ENCODE data around the gene SLC2A5. TPM values are rescaled to one million over a fixed set of nuclear protein-coding genes. Genes with fewer than 3 reads are reported as not detected.

Gene SLC2A5
- total RNA-seq, 1 donor from 2014 or later, result 8.9 TPM

GRCh38 chr1:9079988-9080704 lies 10.7 kb upstream of the SLC2A5 start:
- Histone ChIP-seq H3K4me1 (ENCODE audit: control insufficient read depth in 3 of 3, insufficient read depth in 3 of 3, low read length in 3 of 3) (peaks cover 3 to 15% (median 4%) of the 10 kb centered on the region in 3 donors), H3K27me3 (ENCODE audit: control insufficient read depth in 3 of 3, insufficient read depth in 3 of 3, low read length in 3 of 3) (no peaks in the 10 kb centered on the region), H3K27ac (ENCODE audit: low read depth, low read length) (no peak overlapping the region), H3K4me3 (ENCODE audit: low read length in 3 of 3) (peak overlapping the region in 2 of 3 donors; percentile 9 to 14), H3K36me3 (ENCODE audit: control insufficient read depth in 3 of 3, insufficient read depth in 3 of 3, low read length in 3 of 3) (no peaks in the 10 kb centered on the region), H3K9me3 (ENCODE audit: control insufficient read depth in 3 of 3, low read length in 3 of 3) (no peaks in the 10 kb centered on the region), H3K9ac (ENCODE audit: low read depth in 1 of 3, low read length in 3 of 3) (no peak overlapping the region)

- Histone ChIP-seq H3K27ac (ENCODE audit: low read depth, low read length) (no peak overlapping the region), H3K9ac (ENCODE audit: low read depth in 1 of 3, low read length in 3 of 3) (no peak overlapping the region), H3K9me3 (ENCODE audit: control insufficient read depth in 3 of 3, low read length in 3 of 3) (no peaks in the 10 kb centered on the region), H3K4me1 (ENCODE audit: control insufficient read depth in 3 of 3, insufficient read depth in 3 of 3, low read length in 3 of 3) (peaks cover 3 to 15% (median 4%) of the 10 kb centered on the region in 3 donors), H3K27me3 (ENCODE audit: control insufficient read depth in 3 of 3, insufficient read depth in 3 of 3, low read length in 3 of 3) (no peaks in the 10 kb centered on the region), H3K36me3 (ENCODE audit: control insufficient read depth in 3 of 3, insufficient read depth in 3 of 3, low read length in 3 of 3) (no peaks in the 10 kb centered on the region), H3K4me3 (ENCODE audit: low read length in 3 of 3) (no peak overlapping the region)
These were observed 9.5 kb upstream of the SLC2A5 start for GRCh38 chr1:9078752-9079500.

- Histone ChIP-seq H3K4me1 (ENCODE audit: control insufficient read depth in 3 of 3, insufficient read depth in 3 of 3, low read length in 3 of 3) (peaks cover 3 to 15% (median 4%) of the 10 kb centered on the region in 3 donors), H3K27me3 (ENCODE audit: control insufficient read depth in 3 of 3, insufficient read depth in 3 of 3, low read length in 3 of 3) (no peaks in the 10 kb centered on the region), H3K4me3 (ENCODE audit: low read length in 3 of 3) (no peak overlapping the region), H3K27ac (ENCODE audit: low read depth, low read length) (no peak overlapping the region), H3K36me3 (ENCODE audit: control insufficient read depth in 3 of 3, insufficient read depth in 3 of 3, low read length in 3 of 3) (no peaks in the 10 kb centered on the region), H3K9me3 (ENCODE audit: control insufficient read depth in 3 of 3, low read length in 3 of 3) (no peaks in the 10 kb centered on the region), H3K9ac (ENCODE audit: low read depth in 1 of 3, low read length in 3 of 3) (no peak overlapping the region)
These were observed 8.7 kb upstream of the SLC2A5 start for GRCh38 chr1:9078015-9078751.

GRCh38 chr1:9075022-9075421 lies 5.6 kb upstream of the SLC2A5 start:
- Histone ChIP-seq H3K4me1 (ENCODE audit: control insufficient read depth in 3 of 3, insufficient read depth in 3 of 3, low read length in 3 of 3) (peaks cover 8 to 21% (median 11%) of the 10 kb centered on the region in 3 donors), H3K4me3 (ENCODE audit: low read length in 3 of 3) (no peak overlapping the region), H3K9ac (ENCODE audit: low read depth in 1 of 3, low read length in 3 of 3) (no peak overlapping the region), H3K27ac (ENCODE audit: low read depth, low read length) (no peak overlapping the region), H3K9me3 (ENCODE audit: control insufficient read depth in 3 of 3, low read length in 3 of 3) (no peaks in the 10 kb centered on the region), H3K36me3 (ENCODE audit: control insufficient read depth in 3 of 3, insufficient read depth in 3 of 3, low read length in 3 of 3) (no peaks in the 10 kb centered on the region), H3K27me3 (ENCODE audit: control insufficient read depth in 3 of 3, insufficient read depth in 3 of 3, low read length in 3 of 3) (no peaks in the 10 kb centered on the region)

- Histone ChIP-seq H3K27ac (ENCODE audit: low read depth, low read length) (no peak overlapping the region), H3K4me3 (ENCODE audit: low read length in 3 of 3) (no peak overlapping the region), H3K4me1 (ENCODE audit: control insufficient read depth in 3 of 3, insufficient read depth in 3 of 3, low read length in 3 of 3) (peaks cover 10 to 25% (median 20%) of the 10 kb centered on the region in 3 donors), H3K36me3 (ENCODE audit: control insufficient read depth in 3 of 3, insufficient read depth in 3 of 3, low read length in 3 of 3) (no peaks in the 10 kb centered on the region), H3K9me3 (ENCODE audit: control insufficient read depth in 3 of 3, low read length in 3 of 3) (no peaks in the 10 kb centered on the region), H3K27me3 (ENCODE audit: control insufficient read depth in 3 of 3, insufficient read depth in 3 of 3, low read length in 3 of 3) (no peaks in the 10 kb centered on the region), H3K9ac (ENCODE audit: low read depth in 1 of 3, low read length in 3 of 3) (no peak overlapping the region)
These were observed 3.7 kb upstream of the SLC2A5 start for GRCh38 chr1:9073143-9073542.

- H3K27ac ChIP-seq (ENCODE audit: low read depth, low read length), result no peak overlapping the region
- no peaks in the 10 kb centered on the region for H3K27me3 ChIP-seq (ENCODE audit: control insufficient read depth in 3 of 3, insufficient read depth in 3 of 3, low read length in 3 of 3)
- no peak overlapping the region for H3K9ac ChIP-seq (ENCODE audit: low read depth in 1 of 3, low read length in 3 of 3)
- no peaks in the 10 kb centered on the region for H3K36me3 ChIP-seq (ENCODE audit: control insufficient read depth in 3 of 3, insufficient read depth in 3 of 3, low read length in 3 of 3)
- no peak overlapping the region for H3K4me3 ChIP-seq (ENCODE audit: low read length in 3 of 3)
- H3K9me3 ChIP-seq (ENCODE audit: control insufficient read depth in 3 of 3, low read length in 3 of 3), result no peaks in the 10 kb centered on the region
- peaks cover 21 to 33% (median 33%) of the 10 kb centered on the region in 3 donors for H3K4me1 ChIP-seq (ENCODE audit: control insufficient read depth in 3 of 3, insufficient read depth in 3 of 3, low read length in 3 of 3)
These were observed 2.3 kb upstream of the SLC2A5 start for GRCh38 chr1:9071554-9072235.

GRCh38 chr1:9070486-9070885 lies 1.1 kb upstream of the SLC2A5 start:
- Histone ChIP-seq H3K4me3 (ENCODE audit: low read length in 3 of 3) (no peak overlapping the region), H3K36me3 (ENCODE audit: control insufficient read depth in 3 of 3, insufficient read depth in 3 of 3, low read length in 3 of 3) (no peaks in the 10 kb centered on the region), H3K4me1 (ENCODE audit: control insufficient read depth in 3 of 3, insufficient read depth in 3 of 3, low read length in 3 of 3) (peaks cover 32 to 45% (median 45%) of the 10 kb centered on the region in 3 donors), H3K9me3 (ENCODE audit: control insufficient read depth in 3 of 3, low read length in 3 of 3) (no peaks in the 10 kb centered on the region), H3K27me3 (ENCODE audit: control insufficient read depth in 3 of 3, insufficient read depth in 3 of 3, low read length in 3 of 3) (no peaks in the 10 kb centered on the region), H3K27ac (ENCODE audit: low read depth, low read length) (peak overlapping the region; percentile 99), H3K9ac (ENCODE audit: low read depth in 1 of 3, low read length in 3 of 3) (peak overlapping the region; percentile 28 to 81 (median 45))

- Histone ChIP-seq H3K4me1 (ENCODE audit: control insufficient read depth in 3 of 3, insufficient read depth in 3 of 3, low read length in 3 of 3) (peaks cover 46 to 60% (median 60%) of the 10 kb centered on the region in 3 donors), H3K27ac (ENCODE audit: low read depth, low read length) (peak overlapping the region; percentile 99), H3K9me3 (ENCODE audit: control insufficient read depth in 3 of 3, low read length in 3 of 3) (no peaks in the 10 kb centered on the region), H3K36me3 (ENCODE audit: control insufficient read depth in 3 of 3, insufficient read depth in 3 of 3, low read length in 3 of 3) (no peaks in the 10 kb centered on the region), H3K27me3 (ENCODE audit: control insufficient read depth in 3 of 3, insufficient read depth in 3 of 3, low read length in 3 of 3) (no peaks in the 10 kb centered on the region), H3K4me3 (ENCODE audit: low read length in 3 of 3) (peak overlapping the region; percentile 61 to 76 (median 71)), H3K9ac (ENCODE audit: low read depth in 1 of 3, low read length in 3 of 3) (peak overlapping the region; percentile 81 to 97 (median 81))
These were observed 482 bp downstream of the SLC2A5 start for GRCh38 chr1:9068981-9069325.

- Histone ChIP-seq H3K27ac (ENCODE audit: low read depth, low read length) (peak overlapping the region; percentile 99), H3K27me3 (ENCODE audit: control insufficient read depth in 3 of 3, insufficient read depth in 3 of 3, low read length in 3 of 3) (no peaks in the 10 kb centered on the region), H3K4me1 (ENCODE audit: control insufficient read depth in 3 of 3, insufficient read depth in 3 of 3, low read length in 3 of 3) (peaks cover 49 to 64% (median 61%) of the 10 kb centered on the region in 3 donors), H3K4me3 (ENCODE audit: low read length in 3 of 3) (peak overlapping the region; percentile 24 to 61 (median 50)), H3K9ac (ENCODE audit: low read depth in 1 of 3, low read length in 3 of 3) (peak overlapping the region; percentile 43 to 77 (median 59)), H3K9me3 (ENCODE audit: control insufficient read depth in 3 of 3, low read length in 3 of 3) (no peaks in the 10 kb centered on the region), H3K36me3 (ENCODE audit: control insufficient read depth in 3 of 3, insufficient read depth in 3 of 3, low read length in 3 of 3) (no peaks in the 10 kb centered on the region)
These were observed 2.3 kb downstream of the SLC2A5 start for GRCh38 chr1:9066945-9067807.

Data from skeletal muscle tissue (tissue), 4 donors.